IPS-18a (cell line): ENCODE data around the gene CIT.

Experiments
- H3K27ac ChIP-seq: one replicate; pipeline ENCODE4 v1.5.1; 2013; ENCODE audit warnings: low read length
- H3K27me3 ChIP-seq: one replicate; pipeline ENCODE4 v1.6.1; 2013; ENCODE audit warnings: mild to moderate bottlenecking, low read length; ENCODE audit not compliant: control insufficient read depth, insufficient read depth
- H3K36me3 ChIP-seq: one replicate; pipeline ENCODE4 v1.6.1; 2013; ENCODE audit warnings: low read depth, low read length; ENCODE audit not compliant: control insufficient read depth
- H3K4me1 ChIP-seq: one replicate; pipeline ENCODE4 v1.6.1; 2013; ENCODE audit warnings: low read depth, low read length; ENCODE audit not compliant: control insufficient read depth
- H3K4me3 ChIP-seq: one replicate; pipeline ENCODE4 v1.5.1; 2013; ENCODE audit warnings: low read length
- H3K9ac ChIP-seq: one replicate; pipeline ENCODE4 v1.6.1; 2013; ENCODE audit warnings: mild to moderate bottlenecking, low read length, moderate library complexity
- H3K9me3 ChIP-seq: one replicate; pipeline ENCODE4 v1.6.1; 2013; ENCODE audit warnings: low read depth, low read length; ENCODE audit not compliant: control insufficient read depth

Gene CIT

DNA sequence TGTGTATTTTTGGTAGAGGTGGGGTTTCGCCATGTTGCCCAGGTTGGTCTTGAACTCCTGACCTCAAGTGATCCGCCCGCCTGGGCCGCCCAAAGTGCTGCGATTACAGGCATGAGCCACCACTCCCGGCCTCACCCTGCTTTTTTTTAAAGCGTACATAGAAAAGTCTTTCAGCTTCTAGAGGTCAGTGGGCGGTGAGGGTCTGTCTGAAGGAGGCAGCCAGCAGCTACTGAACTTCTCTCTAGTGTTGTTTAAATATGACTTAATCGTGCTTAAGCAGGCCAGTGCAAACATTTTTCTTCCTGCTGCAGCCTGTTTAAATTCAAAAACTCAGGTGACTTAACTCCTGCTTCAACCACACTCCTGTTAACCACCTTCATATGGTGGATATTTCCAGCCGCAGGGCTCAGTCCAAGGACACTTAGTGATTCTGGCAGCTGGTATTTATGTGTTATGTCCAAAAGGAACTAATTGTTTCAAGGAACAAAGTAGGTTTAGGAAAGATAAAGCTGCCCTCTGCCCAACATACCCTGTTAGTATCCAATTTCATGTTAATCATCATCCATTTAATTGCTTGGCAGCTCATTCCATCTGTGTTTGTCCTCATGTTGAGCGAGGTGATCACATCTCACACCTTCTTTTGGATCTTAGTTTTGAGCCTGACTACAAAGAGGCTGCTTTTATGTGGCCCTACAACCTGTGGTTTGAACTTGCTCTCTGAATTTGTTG lies 207.2 kb downstream of the CIT start:
- H3K4me3 ChIP-seq = no peak overlapping the region
- H3K27ac ChIP-seq = no peak overlapping the region
- peaks cover 6% of the 10 kb centered on the region for H3K4me1 ChIP-seq
- H3K36me3 ChIP-seq = peaks cover 50% of the 10 kb centered on the region
- H3K9me3 ChIP-seq = no peaks in the 10 kb centered on the region
- no peaks in the 10 kb centered on the region for H3K27me3 ChIP-seq
- H3K9ac ChIP-seq = no peak overlapping the region

DNA sequence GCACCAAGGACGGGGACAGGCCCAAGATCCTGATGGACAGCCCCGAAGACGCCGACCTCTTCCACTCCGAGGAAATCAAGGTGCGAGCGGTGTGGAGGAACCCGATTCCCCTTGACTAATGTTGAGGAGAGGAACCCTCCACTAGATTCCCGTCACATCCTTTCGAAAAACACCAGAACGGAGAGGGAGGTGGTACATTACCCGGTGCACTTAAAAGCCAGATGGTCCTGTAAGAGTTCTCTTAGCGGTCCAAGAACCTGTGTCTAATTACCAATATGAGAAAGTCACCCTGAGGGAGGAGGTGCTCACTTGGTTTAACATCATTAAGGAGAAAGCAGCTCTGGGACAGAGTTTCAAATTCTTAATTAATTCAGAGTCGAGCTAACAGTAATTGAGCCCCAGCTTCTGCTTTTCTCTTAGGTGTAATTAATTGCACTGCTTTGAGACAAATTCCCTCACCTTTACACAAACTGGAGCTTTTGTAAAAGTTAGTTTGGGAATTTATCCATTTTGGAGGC lies 208.7 kb downstream of the CIT start:
- Histone ChIP-seq H3K27ac (peak overlapping the region; percentile 69), H3K9ac (peak overlapping the region; percentile 87), H3K4me1 (peaks cover 6% of the 10 kb centered on the region), H3K4me3 (peak overlapping the region; percentile 96), H3K9me3 (no peaks in the 10 kb centered on the region), H3K36me3 (peaks cover 35% of the 10 kb centered on the region), H3K27me3 (no peaks in the 10 kb centered on the region)

- H3K9ac ChIP-seq = peak within 1 kb of the TSS; percentile 87
- peak within 1 kb of the TSS; percentile 96 for H3K4me3 ChIP-seq
- no peaks in the 10 kb centered on the region for H3K27me3 ChIP-seq
- H3K36me3 ChIP-seq = peaks cover 28% of the 10 kb centered on the region
- H3K9me3 ChIP-seq = no peaks in the 10 kb centered on the region
- H3K27ac ChIP-seq = peak within 1 kb of the TSS; percentile 69
- H3K4me1 ChIP-seq = peaks cover 6% of the 10 kb centered on the region
These were observed 209.4 kb downstream of the CIT start, which contains the start of gene PRKAB1 for GRCh38 chr12:119667577-119668323. Gene PRKAB1 (plus strand): TSS chr12:119668133. CDS start chr12:119668245, 112 bp downstream.

DNA sequence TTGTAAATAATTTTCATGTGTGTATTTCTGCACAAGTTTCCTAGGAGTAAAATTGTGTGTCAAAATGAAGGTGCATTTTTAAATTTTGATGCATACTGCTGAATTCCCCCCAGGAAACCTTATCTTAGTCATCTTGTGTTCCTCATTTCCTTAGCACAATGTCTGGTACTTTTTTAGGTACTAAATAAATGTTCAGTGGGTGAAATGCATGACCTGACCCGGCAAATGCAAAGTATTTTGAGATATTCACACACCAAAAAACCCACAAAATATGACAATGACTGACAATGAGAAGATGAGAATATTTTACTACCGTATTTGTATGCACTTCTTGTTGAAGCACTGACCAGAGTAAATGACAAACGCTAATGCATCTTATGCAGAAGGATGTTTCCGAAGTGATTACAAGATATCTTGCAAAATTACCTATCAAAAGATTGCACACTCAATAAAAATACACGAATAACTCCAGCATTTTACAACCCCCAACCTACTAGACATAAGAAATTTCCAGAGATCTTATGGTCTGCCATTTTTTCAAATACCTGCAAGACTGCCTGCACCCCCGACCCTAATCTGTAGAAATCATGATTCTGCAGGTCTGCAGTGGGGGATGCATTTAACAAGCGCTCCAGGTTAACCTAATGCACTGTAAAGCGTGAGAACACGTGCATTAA lies 210.1 kb downstream of the CIT start:
- Histone ChIP-seq H3K4me3 (peak overlapping the region; percentile 96), H3K9me3 (no peaks in the 10 kb centered on the region), H3K9ac (peak overlapping the region; percentile 55), H3K27me3 (no peaks in the 10 kb centered on the region), H3K4me1 (peaks cover 6% of the 10 kb centered on the region), H3K27ac (no peak overlapping the region), H3K36me3 (peaks cover 21% of the 10 kb centered on the region)

- no peak overlapping the region for H3K27ac ChIP-seq
- H3K27me3 ChIP-seq = no peaks in the 10 kb centered on the region
- H3K4me1 ChIP-seq = peaks cover 6% of the 10 kb centered on the region
- H3K36me3 ChIP-seq = peaks cover 14% of the 10 kb centered on the region
- no peak overlapping the region for H3K9ac ChIP-seq
- H3K4me3 ChIP-seq = no peak overlapping the region
- H3K9me3 ChIP-seq = no peaks in the 10 kb centered on the region
These were observed 210.8 kb downstream of the CIT start for GRCh38 chr12:119666226-119666795.

DNA sequence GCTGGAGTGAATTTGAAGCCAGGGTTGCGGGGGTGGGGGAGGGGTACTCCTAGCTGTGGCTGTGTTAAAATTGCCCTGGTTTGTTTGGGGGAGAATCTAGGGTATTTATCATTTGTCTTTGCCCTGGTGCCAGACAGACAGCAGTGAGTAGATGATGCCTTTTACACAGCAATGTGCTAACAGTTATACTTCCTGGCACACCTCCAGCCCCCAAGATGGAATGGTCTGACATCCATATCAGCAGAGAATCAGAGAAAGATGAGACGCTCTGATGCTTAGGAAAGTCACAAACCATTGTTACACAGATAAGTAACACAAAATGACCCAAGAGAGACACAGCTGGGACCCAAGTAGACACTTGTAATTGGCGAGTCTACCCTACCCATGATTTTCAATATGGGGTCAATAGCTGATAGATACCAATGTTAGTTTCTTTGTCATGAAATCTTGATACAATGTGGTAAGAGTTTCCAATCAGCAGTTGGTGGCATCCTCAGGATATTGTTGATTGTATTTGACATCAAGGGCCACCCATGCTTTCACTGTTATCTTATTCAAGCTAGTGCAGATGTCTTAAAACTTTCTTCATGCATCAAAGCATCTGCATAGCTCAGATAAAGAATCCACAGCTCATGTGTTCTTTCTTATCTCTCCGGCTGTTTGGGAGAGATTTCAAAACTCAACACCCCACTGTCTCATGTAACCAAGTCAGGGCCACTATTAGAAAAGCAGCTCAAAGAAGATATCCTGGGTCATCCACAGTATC lies 211.8 kb downstream of the CIT start:
- Histone ChIP-seq H3K9ac (no peak overlapping the region), H3K36me3 (peaks cover 6% of the 10 kb centered on the region), H3K9me3 (no peaks in the 10 kb centered on the region), H3K27me3 (no peaks in the 10 kb centered on the region), H3K4me3 (no peak overlapping the region), H3K4me1 (peaks cover 6% of the 10 kb centered on the region), H3K27ac (no peak overlapping the region)

DNA sequence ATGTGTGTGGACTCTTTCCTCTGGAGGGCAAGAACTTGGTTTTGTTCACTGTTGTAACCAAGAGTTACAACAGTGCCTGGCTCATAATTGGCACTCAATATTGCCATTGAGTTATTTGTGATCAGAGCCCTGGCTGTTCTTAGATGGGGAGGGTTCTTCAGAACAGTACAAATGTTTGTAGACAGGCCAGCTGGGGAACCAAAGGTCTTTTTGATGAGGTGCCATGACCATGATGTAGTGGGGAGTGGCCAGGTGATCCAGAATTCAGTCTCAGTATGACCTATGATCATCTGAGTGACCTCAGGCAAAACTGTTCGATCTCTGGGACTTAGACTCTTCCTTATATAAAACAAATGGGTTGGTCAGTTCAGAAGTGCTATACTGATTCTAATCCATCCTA lies 212.5 kb downstream of the CIT start:
- peaks cover 6% of the 10 kb centered on the region for H3K4me1 ChIP-seq

DNA sequence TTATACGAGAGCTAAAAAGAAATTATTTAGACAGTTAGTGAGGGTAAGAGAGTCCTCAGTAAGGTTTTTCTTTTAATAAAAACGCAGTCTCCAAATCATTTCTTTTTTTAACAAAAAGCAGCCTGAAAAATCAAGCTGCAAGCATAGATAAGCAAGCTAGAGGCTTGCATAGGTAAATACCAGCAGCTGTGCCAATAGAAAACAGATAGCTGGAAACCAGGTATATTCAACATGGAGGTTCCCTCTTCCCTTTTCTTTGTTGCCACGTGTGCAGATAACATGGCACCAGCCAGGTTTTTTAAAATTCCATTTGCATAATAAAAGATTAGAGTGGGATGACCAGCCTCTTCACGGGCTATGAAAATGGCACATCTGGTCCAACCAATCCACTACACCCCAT lies 215.2 kb downstream of the CIT start:
- H3K9me3 ChIP-seq = no peaks in the 10 kb centered on the region
- H3K36me3 ChIP-seq = no peaks in the 10 kb centered on the region
- H3K27me3 ChIP-seq = no peaks in the 10 kb centered on the region
- H3K4me3 ChIP-seq = no peak overlapping the region
- no peak overlapping the region for H3K27ac ChIP-seq
- peaks cover under 1% of the 10 kb centered on the region for H3K4me1 ChIP-seq
- no peak overlapping the region for H3K9ac ChIP-seq

More for the DNA sequence above, 212.5 kb downstream of the CIT start:
- no peak overlapping the region for H3K27ac ChIP-seq
- no peak overlapping the region for H3K4me3 ChIP-seq
- no peaks in the 10 kb centered on the region for H3K9me3 ChIP-seq
- H3K27me3 ChIP-seq = no peaks in the 10 kb centered on the region
- H3K9ac ChIP-seq = no peak overlapping the region
- no peaks in the 10 kb centered on the region for H3K36me3 ChIP-seq

DNA sequence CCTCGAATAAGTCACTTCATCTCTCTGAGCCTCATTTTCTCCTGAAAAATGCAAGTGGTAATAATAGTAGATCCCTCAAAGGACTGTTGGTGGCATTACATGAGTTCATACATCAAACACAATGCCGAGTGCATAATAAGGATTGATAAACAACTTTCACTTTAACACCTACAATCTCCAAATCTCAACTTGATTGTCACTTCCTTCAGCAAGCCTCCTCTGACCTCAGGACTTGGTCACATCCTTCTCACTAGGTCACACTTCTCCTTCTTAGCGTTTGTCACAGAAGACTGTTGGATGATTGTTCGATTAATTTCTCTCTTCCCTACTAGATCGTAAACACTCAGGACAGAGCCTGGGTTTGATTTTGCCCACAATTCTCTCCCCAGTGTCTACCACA lies 217.0 kb downstream of the CIT start:
- no peaks in the 10 kb centered on the region for H3K27me3 ChIP-seq
- no peak overlapping the region for H3K9ac ChIP-seq
- no peak overlapping the region for H3K27ac ChIP-seq
- no peak overlapping the region for H3K4me3 ChIP-seq
- no peaks in the 10 kb centered on the region for H3K36me3 ChIP-seq
- H3K4me1 ChIP-seq = no peaks in the 10 kb centered on the region
- no peaks in the 10 kb centered on the region for H3K9me3 ChIP-seq

DNA sequence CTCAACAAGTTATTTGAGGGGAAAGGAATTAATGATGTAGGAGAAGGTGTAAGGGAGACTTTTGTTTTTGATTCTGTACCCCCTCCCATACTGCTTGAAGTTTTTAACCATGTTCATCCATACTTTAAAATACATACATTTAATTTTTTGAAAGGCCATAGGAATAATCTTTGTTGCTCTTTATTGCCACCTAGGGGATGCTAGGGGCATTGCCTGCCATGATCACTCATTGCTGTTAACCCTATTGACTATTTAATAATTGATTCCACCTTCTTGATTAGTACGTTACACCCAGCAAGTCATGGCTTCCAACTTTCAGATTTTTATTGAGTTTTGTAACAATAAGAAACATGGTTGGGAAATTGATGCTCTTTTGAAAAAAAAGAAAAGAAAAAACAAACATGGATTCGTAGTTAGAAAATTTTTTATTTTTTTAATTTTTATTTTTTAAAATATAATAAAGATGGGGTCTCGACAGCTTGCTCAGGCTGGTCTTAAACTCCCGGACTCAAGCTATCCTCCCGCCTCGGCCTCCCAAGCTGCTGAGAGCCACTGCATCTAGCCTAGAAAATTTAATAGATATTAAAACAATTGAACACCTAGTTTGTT lies 217.7 kb downstream of the CIT start:
- no peaks in the 10 kb centered on the region for H3K27me3 ChIP-seq
- no peak overlapping the region for H3K4me3 ChIP-seq
- H3K4me1 ChIP-seq = no peaks in the 10 kb centered on the region
- no peak overlapping the region for H3K27ac ChIP-seq
- no peaks in the 10 kb centered on the region for H3K9me3 ChIP-seq
- no peak overlapping the region for H3K9ac ChIP-seq
- no peaks in the 10 kb centered on the region for H3K36me3 ChIP-seq
